Ovary (tissue), 3 donors: ENCODE data around the gene ZNF609.

Experiments
- CTCF ChIP-seq, 3 donors: fragments of 450-650 bp in 2 of 3; fragments of 200-600 bp in 1 of 3; IDR thresholded peaks; one replicate each; pipeline versions ENCODE4 v1.5.1 to v1.8.0; 2016 to 2022; ENCODE audit warnings: antibody characterized with exemption in 3 of 3, mild to moderate bottlenecking in 1 of 3
- POLR2A ChIP-seq: fragments of 450-650 bp; IDR thresholded peaks from one replicate; pipeline ENCODE4 v1.6.1; 2017; ENCODE audit warnings: antibody characterized with exemption, mild to moderate bottlenecking, moderate library complexity
- donor health status: DM: no; HTN: no; CAD: no.

- no peak for TF ChIP-seq POLR2A
- no peak for TF ChIP-seq CTCF (IDR thresholded peaks at IDR 0.05)
Measured at GRCh38 chr15:64712353-64712752, 252.0 kb downstream of the ZNF609 start.
